Measurements from ENCODE around the gene ZNF367.
A peak's percentile ranks its signal among the peaks of the same experiment; 100 is the strongest.

Gene ZNF367

DNA sequence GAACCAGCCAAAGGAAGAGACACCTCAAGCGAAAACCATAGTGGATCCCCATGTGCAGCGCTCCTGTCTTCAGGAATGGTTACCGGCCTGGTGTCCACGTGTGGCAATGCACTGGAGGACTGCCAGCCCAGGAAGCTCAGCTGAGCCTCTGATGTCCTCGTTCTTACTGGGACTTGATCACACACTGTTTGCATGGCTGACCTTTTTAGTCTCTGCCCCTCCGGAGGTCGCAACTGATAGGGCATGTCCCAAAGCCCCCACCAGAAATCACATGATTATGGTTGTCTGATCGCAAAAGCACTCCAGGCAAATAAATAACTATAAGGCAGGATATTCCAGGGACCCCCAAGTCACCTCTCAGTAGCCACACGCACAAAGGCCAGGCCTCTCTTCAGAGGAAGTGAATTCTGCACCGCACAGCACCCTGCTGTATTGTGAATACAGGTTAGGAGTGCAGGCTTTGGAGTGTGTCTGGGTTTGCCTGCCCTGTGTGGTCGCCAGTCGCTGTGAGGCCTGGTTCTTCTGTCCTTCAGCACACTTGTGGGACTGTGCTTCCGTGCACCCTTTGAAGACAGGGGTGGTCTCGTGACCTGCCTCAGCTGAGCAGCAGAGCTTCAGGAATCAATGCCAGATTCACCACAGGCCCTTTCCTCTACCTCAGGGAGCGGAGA, 18.4 kb upstream of the ZNF367 start:
- DNase-seq, result no peak

DNA sequence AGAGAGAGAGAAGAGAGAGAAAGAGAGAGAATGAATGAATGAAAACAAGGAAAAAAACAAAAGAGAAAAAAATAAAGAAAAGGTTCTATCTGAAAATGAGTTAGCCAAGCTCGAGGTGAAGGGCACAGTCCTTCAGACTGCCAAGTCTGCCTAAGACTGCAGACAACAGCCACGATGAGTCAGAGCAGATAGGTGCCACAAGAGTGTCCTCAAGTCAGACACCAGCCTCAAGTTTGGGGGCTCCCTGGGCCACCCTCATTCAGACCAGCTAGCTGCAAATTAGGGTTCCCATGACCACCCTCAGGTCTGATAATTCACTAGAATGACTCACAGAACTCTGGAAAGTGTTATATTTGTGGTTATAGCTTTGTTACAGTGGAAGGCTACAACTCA, 17.9 kb upstream of the ZNF367 start:
- DNase-seq, result no peak

DNA sequence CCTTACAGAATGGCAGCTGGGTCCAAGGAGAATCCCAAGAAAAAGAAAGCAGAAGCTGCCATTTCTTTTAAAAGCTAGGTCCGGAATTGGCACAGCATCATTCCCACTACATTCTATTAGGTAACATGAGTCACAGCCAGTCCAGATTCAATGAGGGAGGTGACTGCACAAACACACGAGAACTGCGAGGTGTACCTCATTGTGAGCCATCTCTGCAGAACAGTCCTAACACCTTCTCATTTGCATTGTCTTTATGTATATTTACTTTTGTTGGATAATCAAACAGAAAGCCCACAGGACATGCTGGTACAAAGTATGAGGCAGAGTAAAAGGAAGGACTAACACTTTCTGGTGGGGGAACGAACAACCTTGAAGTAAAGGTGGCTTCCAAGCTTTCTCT, 17.2 kb upstream of the ZNF367 start:
- DNase-seq, result no peak

DNA sequence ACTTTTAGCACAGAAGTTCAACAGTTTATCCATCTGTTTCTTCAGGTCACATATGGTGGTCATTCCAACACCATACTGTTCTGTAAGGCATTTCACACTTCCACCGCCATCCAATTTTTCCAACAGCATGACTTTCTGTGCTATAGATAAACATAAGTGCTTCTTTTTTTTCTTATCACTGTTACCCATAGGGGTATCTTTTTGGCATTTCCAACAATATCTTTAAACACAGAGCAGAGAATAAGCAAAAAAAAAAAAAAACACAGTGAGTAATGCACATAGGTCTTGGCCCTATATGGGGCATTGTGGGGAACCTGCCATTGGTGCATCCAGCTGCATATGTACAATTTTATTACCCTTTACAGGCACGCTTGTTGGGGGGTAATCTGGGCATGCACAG, 12.2 kb upstream of the ZNF367 start:
- DNase-seq, result no peak

DNA sequence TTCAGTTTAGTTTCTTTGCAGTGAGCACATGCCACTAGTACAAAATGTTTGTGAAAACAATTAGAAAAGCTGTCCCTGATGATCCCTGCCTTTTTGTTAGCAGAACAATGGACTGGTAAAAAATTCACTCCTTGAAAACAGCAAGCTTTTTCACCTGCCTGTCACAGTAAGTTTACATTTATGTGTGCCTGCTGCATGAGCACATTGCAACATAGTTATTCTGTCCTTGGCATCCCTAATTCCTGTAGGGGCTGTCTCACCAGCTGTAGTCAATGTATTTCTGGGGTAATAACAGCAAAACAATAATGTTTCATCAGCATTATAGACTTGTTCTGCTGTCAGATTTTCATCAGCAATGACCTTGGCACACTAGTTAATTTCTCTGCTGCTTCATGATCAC, 11.6 kb upstream of the ZNF367 start:
- no peak for DNase-seq

DNA sequence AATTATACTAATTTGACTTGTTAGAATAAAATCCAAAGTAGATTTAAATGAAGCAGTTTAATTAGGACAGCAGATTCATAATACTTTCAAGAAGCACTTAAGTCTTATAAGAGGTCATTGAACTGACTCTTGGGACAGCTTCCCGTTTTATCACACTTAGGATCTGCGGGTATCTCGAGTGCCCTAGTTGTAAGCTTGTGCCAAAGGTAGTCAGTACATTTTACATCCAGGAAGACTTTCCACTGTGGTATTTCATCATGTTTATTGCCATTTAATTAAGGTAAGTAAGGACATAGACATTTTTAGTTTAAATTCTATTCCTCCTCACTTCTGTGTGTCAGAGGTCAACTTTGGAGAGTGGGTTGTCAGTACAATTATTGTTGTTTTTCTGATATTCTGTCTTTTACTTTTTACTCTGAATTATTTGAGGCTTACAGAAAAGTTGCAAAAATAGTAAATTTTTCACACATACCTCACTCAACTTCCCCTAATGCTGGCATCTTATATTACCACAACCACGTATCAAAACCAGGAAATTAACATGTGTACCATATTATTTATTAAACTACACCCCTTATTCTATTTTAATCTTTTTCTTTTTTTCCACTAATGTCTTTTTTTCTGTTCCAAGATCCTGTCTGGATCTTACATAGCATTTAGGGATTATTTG, 7.5 kb upstream of the ZNF367 start:
- DNase-seq, result no peak

DNA sequence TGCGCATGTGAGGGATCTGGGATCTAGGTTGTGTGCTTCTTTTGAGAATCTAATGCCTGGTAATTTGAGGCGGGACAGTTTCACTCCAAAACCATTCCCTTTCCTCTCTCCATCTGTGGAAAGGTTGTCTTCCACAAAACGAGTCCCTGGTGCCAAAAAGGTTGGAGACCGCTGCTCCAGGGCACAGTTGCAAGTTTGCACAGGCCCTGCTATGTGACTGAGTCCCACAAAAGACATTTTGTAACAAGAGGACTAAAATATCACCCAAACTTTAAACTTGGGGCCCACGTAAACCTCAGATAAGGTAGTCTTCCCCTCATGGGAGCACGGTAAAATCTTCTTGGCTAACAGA, 5.8 kb upstream of the ZNF367 start:
- no peak for DNase-seq

DNA sequence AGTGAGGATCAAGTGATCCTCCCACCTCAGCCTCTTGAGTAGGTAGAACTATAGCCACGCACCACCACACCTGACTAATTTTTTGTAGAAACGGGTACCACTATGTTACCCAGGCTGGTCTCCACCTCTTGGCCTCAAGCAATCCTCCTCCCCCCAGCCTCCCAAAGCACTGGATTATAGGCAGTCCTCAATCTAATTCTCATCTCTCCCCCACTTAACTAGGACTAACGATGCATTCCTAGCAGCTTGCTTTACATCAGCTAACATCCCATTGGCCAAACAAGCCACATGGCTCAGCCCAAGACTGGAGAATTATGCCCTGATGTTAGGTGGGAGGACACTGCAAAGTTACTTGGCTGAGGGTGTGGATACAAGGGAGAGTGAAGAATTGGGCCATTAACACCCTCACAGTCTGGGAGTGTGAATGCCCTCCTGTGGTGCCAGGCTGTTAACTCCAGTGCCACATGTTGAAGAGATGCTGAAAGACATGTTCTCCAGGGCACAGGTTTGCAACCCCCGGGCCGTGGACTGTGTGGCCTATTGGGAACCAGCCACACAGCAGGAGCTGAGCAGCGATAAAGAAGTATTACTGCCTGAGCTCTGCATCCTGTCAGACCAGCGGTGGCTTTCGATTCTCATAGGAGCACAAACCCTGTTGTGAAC, 5.3 kb upstream of the ZNF367 start:
- no peak for DNase-seq

DNA sequence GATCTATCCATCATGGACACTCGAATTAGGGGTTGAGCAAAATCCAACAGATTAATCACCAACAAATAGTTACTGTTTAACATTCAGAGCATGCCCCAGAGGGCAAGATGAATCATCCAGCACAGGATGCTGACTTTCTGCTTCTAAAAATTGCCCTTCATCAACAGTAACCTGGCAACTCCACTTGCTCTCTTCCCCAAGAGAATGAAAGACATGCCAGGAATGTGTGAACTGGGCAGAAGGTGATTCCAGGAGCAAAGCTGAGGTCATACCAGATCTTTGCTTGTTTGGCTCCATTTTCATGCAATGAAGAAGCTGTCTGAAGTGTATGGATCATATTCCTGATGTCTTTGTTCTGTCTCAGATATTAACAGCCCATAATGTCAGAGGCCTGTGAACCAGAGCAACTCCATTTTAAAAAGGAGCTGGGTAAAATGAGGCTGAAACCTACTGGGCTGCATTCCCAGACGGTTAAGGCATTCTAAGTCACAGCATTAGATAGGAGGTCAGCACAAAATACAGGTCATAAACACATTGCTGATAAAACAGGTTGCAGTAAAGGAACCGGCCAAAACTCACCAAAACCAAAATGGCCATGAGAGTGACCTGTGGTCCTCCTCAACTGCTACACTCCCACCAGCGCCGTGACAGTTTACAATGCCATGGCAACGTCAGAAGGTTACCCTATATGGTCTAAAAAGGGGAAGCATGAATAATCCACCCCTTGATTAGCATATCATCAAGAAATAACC, 2.5 kb upstream of the ZNF367 start:
- peak; percentile 31 to 46 for DNase-seq

DNA sequence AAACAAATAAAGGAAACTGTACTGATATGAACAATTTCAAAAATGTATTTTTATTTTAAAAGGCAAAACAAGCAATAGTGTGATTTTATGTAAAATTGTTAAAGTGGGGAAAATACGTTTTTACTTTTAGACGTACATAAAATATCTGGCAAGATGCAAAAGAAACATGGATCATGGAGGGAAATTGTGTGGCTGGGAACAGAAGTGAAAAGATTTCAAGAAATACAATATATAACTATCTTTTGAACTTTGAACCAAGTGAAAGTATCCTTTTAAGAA, 1.5 kb upstream of the ZNF367 start:
- DNase-seq, result no peak

DNA sequence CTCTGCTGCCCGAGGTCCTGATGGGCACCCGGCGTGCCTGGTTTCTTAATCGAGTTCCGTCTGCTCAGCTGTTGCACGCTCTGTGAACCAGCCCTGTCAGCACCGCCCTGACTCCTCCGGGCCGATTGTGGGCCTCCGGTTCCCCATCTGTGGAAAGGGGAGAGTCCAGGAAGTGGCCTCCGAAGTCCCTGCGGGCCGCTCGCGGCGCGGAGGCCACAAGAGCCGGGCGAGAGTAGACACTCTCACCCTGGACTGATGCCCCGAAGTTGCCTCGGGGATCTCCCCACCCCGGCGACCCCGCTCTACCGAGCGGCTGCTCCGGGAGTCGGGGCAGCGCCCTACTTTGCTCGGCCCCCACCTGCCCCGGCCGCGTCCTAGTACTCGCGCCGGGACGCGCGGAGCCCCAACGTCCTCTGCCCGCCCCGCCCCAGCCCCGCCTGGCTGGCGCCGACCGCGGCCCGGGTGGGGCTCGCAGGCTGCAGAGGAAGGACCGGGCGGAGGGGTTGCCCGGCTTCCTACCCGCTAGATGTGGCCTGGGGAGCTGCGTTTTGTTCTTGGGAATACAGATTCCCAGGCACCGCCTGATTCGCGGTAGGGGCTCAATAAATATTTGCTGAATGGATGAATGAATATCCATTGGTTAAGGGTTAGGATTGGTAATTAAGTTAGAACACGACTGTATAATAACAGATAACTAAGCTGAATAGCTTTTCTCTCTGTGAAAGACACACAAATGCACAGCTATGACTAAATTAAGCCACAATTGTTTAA, 935 bp upstream of the ZNF367 start:
- DNase-seq, result peak; percentile 80 to 88

DNA sequence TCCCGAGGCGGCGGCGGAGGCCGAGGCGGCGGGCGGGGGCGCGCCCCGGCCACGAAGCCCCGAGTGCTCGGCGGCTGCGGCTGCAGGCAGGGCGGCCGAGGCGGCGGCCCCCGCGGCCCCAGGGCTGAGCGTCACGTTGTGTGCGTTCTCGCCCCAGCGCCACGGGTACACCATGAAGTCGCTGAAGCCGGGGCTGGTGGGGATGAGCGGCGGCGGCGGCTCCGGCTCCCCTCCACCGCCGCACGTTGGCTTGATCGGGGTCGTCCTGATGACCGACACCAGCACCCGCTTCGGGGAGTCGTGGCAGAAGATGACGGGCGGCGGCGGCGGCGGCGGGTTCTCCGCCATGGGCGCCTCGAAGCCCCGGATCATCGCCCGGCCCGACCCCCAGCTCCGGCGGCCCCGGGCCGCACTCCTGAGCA, 498 bp downstream of the ZNF367 start:
- no peak for DNase-seq

DNA sequence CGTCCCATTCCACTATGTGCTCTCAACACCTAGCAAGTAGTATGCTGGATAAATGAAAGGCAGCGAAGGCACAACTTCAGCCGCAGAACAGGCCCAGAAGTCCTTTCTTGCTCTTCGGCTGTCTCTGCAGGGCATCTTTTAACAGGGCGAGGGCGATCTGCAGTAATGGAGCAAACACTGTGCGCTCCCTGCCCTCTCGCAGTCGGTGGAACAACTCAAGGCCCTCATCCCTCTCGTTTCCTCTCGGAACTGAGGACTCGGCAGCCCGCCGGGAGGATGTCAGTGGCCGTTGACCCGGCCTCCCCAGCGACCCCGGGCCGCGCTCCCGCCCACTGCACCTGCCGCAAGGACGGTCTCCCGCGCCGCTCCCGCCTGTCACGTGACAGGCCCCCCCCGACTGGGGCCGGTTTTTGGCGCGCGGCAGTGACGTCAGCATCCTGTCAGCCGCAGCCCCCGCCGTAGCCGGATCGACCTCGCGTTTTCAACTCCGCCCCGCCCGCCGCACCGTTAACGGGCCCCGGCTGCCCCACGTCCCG, 1.1 kb downstream of the ZNF367 start:
- peak; percentile 66 for DNase-seq

DNA sequence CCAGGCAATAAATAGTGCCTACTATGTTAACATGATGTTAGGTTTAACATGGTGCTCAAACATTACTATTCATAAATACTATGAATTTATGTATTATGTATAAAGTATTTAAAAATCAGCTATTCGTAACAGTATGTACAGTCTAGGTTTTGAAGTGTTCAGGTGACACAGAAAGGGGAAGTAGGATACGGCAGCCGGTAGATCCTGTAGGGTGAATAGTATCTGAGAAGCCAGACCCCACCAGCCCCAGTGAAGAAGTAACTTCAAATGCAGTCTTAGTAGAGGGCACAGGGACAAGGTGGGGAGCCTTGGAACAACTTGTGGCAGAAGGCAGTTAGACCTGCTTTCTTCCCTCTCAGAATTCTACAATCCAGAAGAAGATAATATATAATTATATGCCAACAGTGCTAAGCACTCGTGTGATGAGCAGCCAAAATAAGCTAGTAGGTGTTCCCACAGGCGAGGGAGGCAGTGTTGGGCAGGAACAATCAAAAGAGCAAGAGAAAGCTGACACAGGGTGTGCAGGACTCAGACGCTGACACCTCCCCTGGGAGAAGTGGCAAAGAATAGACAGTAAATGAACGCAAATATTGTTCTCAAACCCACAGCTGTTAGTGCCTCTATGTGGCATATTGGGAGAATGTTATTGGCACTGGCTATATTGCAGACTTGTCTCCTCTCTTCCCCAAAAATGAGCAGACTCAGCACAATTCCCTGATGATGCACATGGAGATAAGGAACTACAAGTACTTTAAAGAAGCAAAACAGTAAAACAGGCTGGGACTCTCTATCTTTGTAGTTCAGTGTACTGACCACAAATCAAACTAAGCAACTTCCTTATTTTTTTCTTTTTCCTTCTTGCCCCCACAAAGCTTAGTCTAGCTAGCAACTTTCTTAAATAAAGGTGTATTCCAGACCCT, 4.6 kb downstream of the ZNF367 start:
- DNase-seq, result peak; percentile 84 to 91

DNA sequence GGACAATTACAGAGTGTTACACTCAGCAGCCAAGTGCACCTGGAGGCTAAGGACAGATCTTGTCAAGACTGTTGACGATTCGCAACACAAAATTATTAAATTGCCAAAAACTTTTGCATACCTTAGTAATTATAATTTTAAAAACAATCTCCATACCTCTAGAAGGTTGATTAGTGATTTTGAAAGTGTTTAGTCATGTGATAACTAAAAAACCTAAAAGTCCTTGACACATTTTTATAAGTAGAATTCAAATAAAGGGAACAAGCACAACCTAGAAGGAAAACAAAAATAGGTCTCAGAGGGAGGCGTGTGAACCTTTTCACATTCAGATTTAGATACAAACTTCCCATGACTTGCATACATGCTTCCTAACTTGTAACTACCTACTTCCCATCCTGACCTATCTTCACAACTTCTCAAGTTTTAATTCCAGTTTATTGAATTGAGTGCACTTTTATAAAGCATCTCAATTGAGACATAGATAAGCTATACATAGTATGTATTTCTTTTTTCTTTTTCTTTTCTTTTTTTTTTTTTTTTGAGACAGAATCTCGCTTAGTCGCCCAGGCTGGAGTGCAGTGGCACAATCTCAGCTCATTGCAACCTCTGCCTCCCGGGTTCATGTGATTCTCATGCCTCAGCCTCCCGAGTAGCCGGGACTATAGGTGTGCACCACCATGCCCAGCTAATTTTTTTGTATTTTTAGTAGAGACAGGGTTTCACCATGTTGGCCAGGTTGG, 5.8 kb downstream of the ZNF367 start:
- DNase-seq, result no peak

DNA sequence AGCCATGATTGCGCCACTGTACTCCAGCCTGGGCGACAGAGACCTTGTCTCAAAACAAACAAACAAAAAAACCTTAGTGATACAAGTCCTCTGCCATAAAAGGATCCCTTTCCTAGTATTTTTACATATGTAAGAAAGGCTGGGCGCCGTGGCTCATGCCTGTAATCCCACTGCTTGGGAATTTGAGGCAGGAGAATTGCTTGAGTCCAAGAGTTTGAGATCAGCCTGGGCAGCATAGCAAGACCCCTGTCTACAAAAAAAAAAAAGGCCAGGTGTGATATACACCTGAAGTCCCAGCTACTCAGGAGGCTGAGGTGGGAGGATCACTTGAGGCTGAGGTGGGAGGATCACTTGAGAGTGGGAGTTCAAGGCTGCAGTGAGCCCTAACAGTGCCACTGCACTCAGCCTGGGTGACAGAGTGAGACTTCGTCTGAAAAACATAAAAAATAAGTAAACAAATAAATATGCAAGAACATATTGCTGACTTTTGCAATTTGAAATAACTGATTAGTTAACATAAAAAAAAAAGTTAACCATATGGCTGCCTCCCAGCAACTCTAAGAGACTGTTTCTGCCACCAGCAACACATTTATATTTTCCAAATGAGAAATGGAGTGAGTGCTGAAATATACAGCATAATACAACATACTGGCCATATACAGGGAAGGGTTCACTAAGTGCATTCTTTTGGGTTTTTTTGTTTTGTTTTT, 6.9 kb downstream of the ZNF367 start:
- DNase-seq, result no peak

DNA sequence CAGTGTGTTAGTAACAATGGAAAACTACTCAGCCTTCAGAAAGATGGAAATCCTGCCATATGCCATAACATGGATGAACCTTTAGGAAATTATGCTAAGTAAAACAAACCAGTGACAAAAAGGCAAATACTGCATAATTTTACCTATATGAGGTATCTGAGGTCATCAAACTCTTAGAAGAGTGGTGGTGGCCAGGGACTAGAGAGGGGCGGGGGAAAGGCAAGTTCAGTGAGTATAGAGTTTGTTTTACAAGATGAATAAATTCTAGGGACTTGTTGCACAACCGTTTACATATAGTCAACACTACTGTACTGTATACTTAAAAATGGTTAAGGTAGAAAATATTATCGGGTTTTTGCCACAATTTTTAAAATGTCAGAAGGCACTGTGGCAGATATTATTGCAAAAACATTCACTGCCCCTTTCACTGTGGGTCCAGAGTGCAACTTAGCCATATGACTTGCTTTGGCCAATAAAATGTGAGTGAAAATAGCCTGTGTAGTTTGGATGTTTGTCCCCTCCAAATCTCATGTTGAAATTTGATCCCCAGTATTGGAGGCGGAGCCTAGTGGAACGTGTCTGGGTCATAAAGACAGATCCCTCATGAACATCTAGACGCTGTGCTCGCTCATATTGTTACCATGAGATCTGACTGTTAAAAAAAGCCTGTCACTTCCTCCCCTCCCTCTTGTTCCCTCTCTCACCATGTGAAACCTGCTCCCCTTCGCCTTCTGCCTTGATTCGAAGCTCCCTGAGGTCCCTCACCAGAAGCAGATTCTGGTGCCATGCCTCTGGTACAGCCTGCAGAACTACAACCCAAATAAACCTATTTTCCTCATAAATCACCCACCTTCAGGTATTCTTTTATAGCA, 9.5 kb downstream of the ZNF367 start:
- DNase-seq, result no peak

DNA sequence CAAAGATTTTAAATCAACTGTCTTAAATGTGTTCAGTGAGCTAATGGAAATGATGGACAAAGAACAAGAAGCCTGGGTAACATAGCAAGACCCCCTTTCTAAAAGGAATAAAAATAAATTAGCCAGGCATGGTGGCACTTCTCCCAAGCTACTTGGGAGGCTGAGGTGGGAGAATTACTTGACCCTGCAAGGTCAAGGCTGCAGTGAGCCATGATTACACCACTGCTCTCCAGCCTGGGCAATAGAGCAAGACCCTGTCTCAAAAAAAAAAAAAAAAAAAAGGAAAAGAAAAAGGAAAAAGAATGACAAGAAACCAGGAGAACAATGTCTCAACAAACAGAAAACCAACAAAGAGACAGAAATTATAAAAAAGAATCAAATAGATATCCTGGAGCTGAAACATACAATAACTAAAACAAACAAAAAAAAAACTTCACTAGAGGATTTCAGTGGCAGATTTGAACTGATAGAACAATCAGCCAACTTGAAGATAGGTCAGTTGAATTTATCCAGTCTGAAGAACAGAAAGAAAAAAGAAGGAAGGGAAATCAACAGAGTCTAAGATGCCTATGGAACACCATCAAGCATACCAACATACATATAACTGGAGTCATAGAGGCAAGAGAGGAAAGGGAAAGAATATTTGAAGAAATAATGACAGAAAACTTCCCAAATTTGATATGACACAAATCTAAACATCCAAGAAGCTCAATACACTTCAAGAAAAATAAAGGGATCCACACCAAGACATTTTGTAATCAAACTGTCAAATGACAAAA, 17.8 kb downstream of the ZNF367 start:
- no peak for DNase-seq

DNA sequence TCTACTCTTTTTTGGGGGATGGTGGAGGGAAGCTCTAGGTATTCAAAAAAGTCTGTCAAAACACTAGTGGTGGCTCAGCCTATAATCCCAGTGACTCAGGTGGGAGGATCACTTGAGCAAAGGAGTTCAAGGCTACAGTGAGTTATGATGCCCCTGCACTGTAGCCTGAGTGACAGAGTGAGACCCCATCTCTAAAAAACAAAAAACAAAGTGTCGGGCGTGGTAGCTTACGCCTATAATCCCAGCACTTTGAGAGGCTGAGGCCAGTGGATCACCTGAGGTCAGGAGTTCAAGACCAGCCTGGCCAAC, 18.9 kb downstream of the ZNF367 start:
- no peak for DNase-seq

Data from Kasumi-1 (cell line).